Mesendoderm (in vitro differentiated cells): Measurements from ENCODE around the gene BCL7C.

ENCODE experiments used
- DNase-seq: peaks from one replicate; pipeline ENCODE4 v3.0.0; 2013
- H2AK5ac ChIP-seq: 2 replicates; pipeline ENCODE4 v1.6.1; 2013; ENCODE audit warnings: low read length, inconsistent platforms
- H2BK120ac ChIP-seq: 2 replicates; pipeline ENCODE4 v1.6.1; 2013; ENCODE audit warnings: low read depth, mild to moderate bottlenecking, low read length, moderate library complexity, mixed read lengths
- H2BK15ac ChIP-seq: replicated peaks from 2 replicates; pipeline ENCODE4 v1.6.1; 2013; ENCODE audit warnings: low read depth, mild to moderate bottlenecking, moderate library complexity
- H2BK5ac ChIP-seq: 2 replicates; pipeline ENCODE4 v1.6.1; 2013; ENCODE audit warnings: low read length, inconsistent platforms
- H3K18ac ChIP-seq: 2 replicates; pipeline ENCODE4 v1.6.1; 2013; ENCODE audit warnings: mild to moderate bottlenecking, low read length, mixed read lengths
- H3K23ac ChIP-seq: one replicate; pipeline ENCODE4 v1.6.1; 2013; ENCODE audit warnings: low read length
- H3K27ac ChIP-seq: 2 replicates; pipeline ENCODE4 v1.5.1; 2013; ENCODE audit warnings: low read depth, mild to moderate bottlenecking, inconsistent platforms, low read length, moderate library complexity
- H3K27me3 ChIP-seq: 2 replicates; pipeline ENCODE4 v1.6.1; 2013; ENCODE audit warnings: low read length, control low read depth, mild to moderate bottlenecking, inconsistent platforms; ENCODE audit not compliant: insufficient read depth, poor library complexity
- H3K36me3 ChIP-seq: 2 replicates; pipeline ENCODE4 v1.6.1; 2013; ENCODE audit warnings: low read length, inconsistent platforms; ENCODE audit not compliant: control insufficient read depth, insufficient read depth
- H3K4ac ChIP-seq: one replicate; pipeline ENCODE4 v1.6.1; 2013; ENCODE audit warnings: low read depth, mild to moderate bottlenecking, low read length, moderate library complexity
- H3K4me1 ChIP-seq: 2 replicates; pipeline ENCODE4 v1.6.1; 2013; ENCODE audit warnings: low read depth, low read length, inconsistent platforms; ENCODE audit not compliant: control insufficient read depth
- H3K4me2 ChIP-seq: 2 replicates; pipeline ENCODE4 v1.6.1; 2013; ENCODE audit warnings: low read length
- H3K4me3 ChIP-seq: 2 replicates; pipeline ENCODE4 v1.5.1; 2013; ENCODE audit warnings: mild to moderate bottlenecking, low read length
- H3K56ac ChIP-seq: one replicate; pipeline ENCODE4 v1.6.1; 2013; ENCODE audit warnings: low read length
- H3K79me1 ChIP-seq: 2 replicates; pipeline ENCODE4 v1.6.1; 2013; ENCODE audit warnings: low read length, inconsistent platforms
- H3K79me2 ChIP-seq: 2 replicates; pipeline ENCODE4 v1.6.1; 2013; ENCODE audit warnings: mild to moderate bottlenecking, low read length; ENCODE audit not compliant: control insufficient read depth, insufficient read depth
- H3K9ac ChIP-seq: 2 replicates; pipeline ENCODE4 v1.6.1; 2013; ENCODE audit warnings: low read length, inconsistent platforms
- H4K5ac ChIP-seq: one replicate; pipeline ENCODE4 v1.6.1; 2013; ENCODE audit warnings: low read length
- H4K8ac ChIP-seq: one replicate; pipeline ENCODE4 v1.6.1; 2013; ENCODE audit warnings: low read depth, mild to moderate bottlenecking, control low read depth, low read length, moderate library complexity
- WGBS: extraction: QIAGEN DNeasy Blood & Tissue Kit; methylation state at CpG from one replicate; pipeline ENCODE4 v1.1.7; 2013; ENCODE audit warnings: low lambda C conversion rate, missing lambda C conversion rate; ENCODE audit not compliant: insufficient coverage; ENCODE audit errors: extremely low coverage; 5-methylcytosine and 5-hydroxymethylcytosine counted together

Gene BCL7C

GRCh38 chr16:30882429-30883310 is 11.2 kb downstream of the BCL7C start:
- Histone ChIP-seq H2BK5ac (no peak overlapping the region), H3K4me3 (no peak overlapping the region), H3K27ac (no peak overlapping the region), H4K8ac (no peak overlapping the region), H3K27me3 (no peaks in the 10 kb centered on the region), H4K5ac (no peak overlapping the region), H3K9ac (no peak overlapping the region), H3K79me1 (no peaks in the 10 kb centered on the region), H3K79me2 (no peaks in the 10 kb centered on the region), H3K4me2 (no peak overlapping the region), H2AK5ac (no peak overlapping the region), H3K4me1 (no peaks in the 10 kb centered on the region), H3K23ac (no peak overlapping the region), H3K56ac (no peak overlapping the region), H3K18ac (no peak overlapping the region), H2BK120ac (no peak overlapping the region), H3K4ac (no peak overlapping the region), H3K36me3 (peaks cover 3% of the 10 kb centered on the region), H2BK15ac (no peak overlapping the region)
- no CpG with 5 or more reads among the region's 4 CpGs for WGBS
- DNase-seq = no peak

DNA sequence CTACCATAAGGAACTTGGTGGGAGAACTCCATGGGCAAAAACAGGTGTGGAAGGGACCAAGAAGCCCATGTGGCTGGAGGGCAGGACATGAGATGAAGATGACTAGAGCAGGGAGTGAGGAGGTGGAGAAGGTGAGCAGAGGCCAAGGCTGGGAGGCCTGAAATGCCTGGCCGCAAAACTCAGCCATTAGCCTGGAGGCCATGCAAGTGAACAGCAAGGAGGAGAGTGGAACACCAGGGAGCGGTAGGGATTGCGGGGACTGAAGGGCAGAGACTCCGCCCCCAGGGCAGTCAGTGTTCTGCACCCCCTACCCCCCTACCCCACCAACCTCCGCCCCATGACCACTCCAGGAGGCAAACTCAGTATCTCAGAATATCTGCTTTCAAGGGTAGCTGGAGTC is 17.0 kb downstream of the BCL7C start:
- H3K79me2 ChIP-seq = no peaks in the 10 kb centered on the region
- no peaks in the 10 kb centered on the region for H3K27me3 ChIP-seq
- H3K27ac ChIP-seq = peak overlapping the region; percentile 47
- peak overlapping the region; percentile 73 for H2AK5ac ChIP-seq
- H3K9ac ChIP-seq = peak overlapping the region; percentile 99
- H3K79me1 ChIP-seq = peaks cover 4% of the 10 kb centered on the region
- H2BK15ac ChIP-seq = no peak overlapping the region
- no peak overlapping the region for H4K5ac ChIP-seq
- no peak overlapping the region for H3K23ac ChIP-seq
- peaks cover 3% of the 10 kb centered on the region for H3K36me3 ChIP-seq
- DNase-seq = peak; percentile 59
- H3K4me2 ChIP-seq = peak overlapping the region; percentile 17
- no peak overlapping the region for H3K18ac ChIP-seq
- H3K4ac ChIP-seq = no peak overlapping the region
- no peak overlapping the region for H4K8ac ChIP-seq
- H2BK120ac ChIP-seq = no peak overlapping the region
- H2BK5ac ChIP-seq = peak overlapping the region; percentile 31
- H3K4me3 ChIP-seq = no peak overlapping the region
- peak overlapping the region; percentile 94 for H3K56ac ChIP-seq
- H3K4me1 ChIP-seq = peaks cover 7% of the 10 kb centered on the region
- no CpG with 5 or more reads among the region's 5 CpGs for WGBS

- peaks cover 4% of the 10 kb centered on the region for H3K79me1 ChIP-seq
- no peaks in the 10 kb centered on the region for H3K79me2 ChIP-seq
- no peak overlapping the region for H2BK120ac ChIP-seq
- peak overlapping the region; percentile 99 for H3K9ac ChIP-seq
- H3K56ac ChIP-seq = peak overlapping the region; percentile 94
- peak overlapping the region; percentile 47 for H3K27ac ChIP-seq
- WGBS = no CpG with 5 or more reads among the region's 12 CpGs
- peak overlapping the region; percentile 71 for H3K4me3 ChIP-seq
- no peak overlapping the region for H2BK15ac ChIP-seq
- H3K36me3 ChIP-seq = peaks cover 3% of the 10 kb centered on the region
- peak; percentile 73 for DNase-seq
- H3K4me2 ChIP-seq = peak overlapping the region; percentile 71
- H3K18ac ChIP-seq = peak overlapping the region; percentile 84
- peak overlapping the region; percentile 90 for H3K23ac ChIP-seq
- no peaks in the 10 kb centered on the region for H3K27me3 ChIP-seq
- H4K8ac ChIP-seq = no peak overlapping the region
- H2BK5ac ChIP-seq = peak overlapping the region; percentile 2
- peak overlapping the region; percentile 98 for H3K4ac ChIP-seq
- peak overlapping the region; percentile 5 for H4K5ac ChIP-seq
- peaks cover 7% of the 10 kb centered on the region for H3K4me1 ChIP-seq
- H2AK5ac ChIP-seq = peak overlapping the region; percentile 82
Measured at GRCh38 chr16:30875871-30876801, 17.7 kb downstream of the BCL7C start.

DNA sequence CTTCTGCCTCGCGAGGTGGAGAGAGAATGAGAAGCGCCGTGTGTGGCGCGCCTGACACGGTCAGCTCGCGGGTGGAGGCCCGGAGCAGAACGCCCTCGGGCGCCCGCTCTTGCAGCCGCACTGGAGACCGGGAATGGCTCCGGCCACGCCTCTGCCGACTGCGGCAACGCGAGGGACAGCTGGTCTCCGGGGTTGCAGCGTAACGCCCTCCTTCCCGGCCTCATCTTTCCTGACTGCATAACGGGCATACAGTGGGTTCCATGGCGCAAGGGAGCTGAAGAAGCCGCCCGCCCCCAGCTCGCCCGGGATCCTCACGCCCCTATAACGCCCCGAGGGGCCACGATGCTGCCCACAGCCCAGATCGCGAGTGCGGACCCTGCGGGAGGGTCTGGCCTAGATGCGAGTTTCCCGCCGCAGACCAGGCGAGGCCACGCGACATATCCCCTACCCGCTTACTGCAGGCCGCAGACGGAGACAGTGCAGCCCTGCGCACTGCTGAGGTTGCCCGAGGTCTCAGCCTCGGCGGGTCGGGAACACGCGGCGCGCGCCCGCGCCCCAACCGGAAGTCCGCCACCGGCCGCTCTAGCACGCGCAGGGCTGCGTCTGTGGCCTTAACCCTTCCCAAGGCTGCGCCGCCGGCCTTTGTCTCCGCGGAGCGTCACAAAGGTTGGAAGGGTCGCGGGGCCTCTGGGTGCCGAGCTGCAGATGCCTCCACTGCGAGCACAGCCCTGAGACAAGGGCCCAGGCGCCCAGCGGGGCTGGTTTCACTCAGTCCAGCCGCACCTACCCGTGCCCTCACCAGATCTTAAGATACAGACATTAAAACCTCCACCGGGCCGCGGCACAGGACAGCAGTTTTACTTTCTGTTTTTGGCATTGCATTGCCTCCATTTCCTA is 18.8 kb downstream of the BCL7C start:
- H3K79me2 ChIP-seq = no peaks in the 10 kb centered on the region
- WGBS = no CpG with 5 or more reads among the region's 85 CpGs
- no peaks in the 10 kb centered on the region for H3K27me3 ChIP-seq
- peaks cover 3% of the 10 kb centered on the region for H3K36me3 ChIP-seq
- H4K5ac ChIP-seq = no peak overlapping the region
- peak overlapping the region; percentile 99 for H3K56ac ChIP-seq
- no peak overlapping the region for H2BK120ac ChIP-seq
- H3K4ac ChIP-seq = peak overlapping the region; percentile 98
- peaks cover 7% of the 10 kb centered on the region for H3K4me1 ChIP-seq
- peak overlapping the region; percentile 93 for H3K4me3 ChIP-seq
- no peak overlapping the region for H4K8ac ChIP-seq
- H3K4me2 ChIP-seq = peak overlapping the region; percentile 88
- peak overlapping the region; percentile 99 for H3K9ac ChIP-seq
- peak overlapping the region; percentile 84 for H3K27ac ChIP-seq
- H2AK5ac ChIP-seq = peak overlapping the region; percentile 78
- H3K79me1 ChIP-seq = peaks cover 4% of the 10 kb centered on the region
- peak overlapping the region; percentile 85 for H2BK5ac ChIP-seq
- DNase-seq = peak; percentile 95
- H3K18ac ChIP-seq = peak overlapping the region; percentile 84
- peak overlapping the region; percentile 89 for H3K23ac ChIP-seq
- H2BK15ac ChIP-seq = no peak overlapping the region

DNA sequence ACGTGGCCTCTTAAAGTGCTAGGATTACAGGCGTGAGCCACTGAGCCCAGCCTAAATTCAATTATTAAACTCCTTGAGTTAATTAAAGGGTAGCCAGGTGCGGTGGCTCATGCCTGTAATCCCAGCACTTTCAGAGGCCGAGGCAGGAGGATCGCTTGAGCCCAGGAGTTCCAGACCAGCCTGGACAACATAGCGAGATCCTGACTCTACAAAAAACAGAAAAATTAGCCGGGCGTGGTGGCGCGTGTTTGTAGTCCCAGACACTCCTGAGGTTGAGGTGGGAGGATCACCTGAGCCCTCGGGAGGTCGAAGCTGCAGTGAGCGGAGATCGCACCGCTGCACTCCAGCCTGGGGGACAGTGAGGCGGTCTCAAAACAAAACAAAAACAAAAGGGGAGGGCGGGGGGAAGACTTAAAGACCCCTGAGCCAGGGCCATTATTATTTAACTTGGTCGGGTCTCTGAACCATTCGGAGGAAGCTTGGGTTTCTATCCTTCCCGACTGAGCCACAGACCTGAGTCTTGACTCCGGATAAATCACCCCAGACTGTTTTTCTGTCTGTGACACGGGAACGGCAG is 19.5 kb downstream of the BCL7C start:
- Histone ChIP-seq H2BK15ac (no peak overlapping the region), H4K8ac (no peak overlapping the region), H4K5ac (no peak overlapping the region), H3K4ac (peak overlapping the region; percentile 85), H3K36me3 (peaks cover 3% of the 10 kb centered on the region), H3K18ac (peak overlapping the region; percentile 81), H3K23ac (peak overlapping the region; percentile 89), H3K79me1 (peaks cover 4% of the 10 kb centered on the region), H3K4me1 (peaks cover 7% of the 10 kb centered on the region), H2AK5ac (no peak overlapping the region), H3K79me2 (no peaks in the 10 kb centered on the region), H2BK5ac (no peak overlapping the region), H3K9ac (peak overlapping the region; percentile 99), H3K27me3 (no peaks in the 10 kb centered on the region), H3K56ac (peak overlapping the region; percentile 99), H3K4me2 (peak overlapping the region; percentile 88), H3K4me3 (peak overlapping the region; percentile 93), H3K27ac (no peak overlapping the region), H2BK120ac (no peak overlapping the region)
- DNase-seq = no peak
- no CpG with 5 or more reads among the region's 23 CpGs for WGBS
